Measurements from ENCODE around the gene ITGA4. TPM values are rescaled to one million over a fixed set of nuclear protein-coding genes. Genes with fewer than 3 reads are reported as not detected.

Gene ITGA4
- polyA plus RNA-seq, 1 experiment = 16.7 TPM

GRCh38 chr2:181558371-181558770 is 101.2 kb downstream of the ITGA4 start:
- Histone ChIP-seq H3K27ac (ENCODE audit: low read depth, low read length) (no peak overlapping the region), H3K9me3 (ENCODE audit: control insufficient read depth, insufficient read depth, low read length) (no peaks in the 10 kb centered on the region), H3K4me3 (ENCODE audit: low read depth, low read length) (no peak overlapping the region), H3K27me3 (ENCODE audit: control insufficient read depth, insufficient read depth, low read length) (no peaks in the 10 kb centered on the region)
- TF ChIP-seq CTCF (IDR thresholded peaks at IDR 0.05; ENCODE audit: low read depth, low read length) = no peak
- CTCF ChIA-PET = no interaction called here
- POLR2A ChIA-PET = no interaction called here
- no peak for DNase-seq (ENCODE audit: low read depth, low spot score)

GRCh38 chr2:181563101-181563692 is 106.0 kb downstream of the ITGA4 start:
- ChIA-PET CTCF (interaction anchor here (0.9 to 1.6 kb wide), 2 partner anchors 10 to 97 kb away, joined by 4 to 8 read pairs; no protein-coding TSS in a partner anchor), POLR2A (no interaction called here)
- Histone ChIP-seq H3K27me3 (ENCODE audit: control insufficient read depth, insufficient read depth, low read length) (no peaks in the 10 kb centered on the region), H3K4me3 (ENCODE audit: low read depth, low read length) (no peak overlapping the region), H3K9me3 (ENCODE audit: control insufficient read depth, insufficient read depth, low read length) (no peaks in the 10 kb centered on the region), H3K27ac (ENCODE audit: low read depth, low read length) (no peak overlapping the region)
- no peak for DNase-seq (ENCODE audit: low read depth, low spot score)
- no peak for TF ChIP-seq CTCF (IDR thresholded peaks at IDR 0.05; ENCODE audit: low read depth, low read length)

GRCh38 chr2:181566334-181567032 is 109.3 kb downstream of the ITGA4 start:
- Histone ChIP-seq H3K9me3 (ENCODE audit: control insufficient read depth, insufficient read depth, low read length) (no peaks in the 10 kb centered on the region), H3K27me3 (ENCODE audit: control insufficient read depth, insufficient read depth, low read length) (no peaks in the 10 kb centered on the region), H3K4me3 (ENCODE audit: low read depth, low read length) (no peak overlapping the region), H3K27ac (ENCODE audit: low read depth, low read length) (no peak overlapping the region)
- ChIA-PET POLR2A (no interaction called here), CTCF (interaction anchor here (0.6 to 2.2 kb wide), 4 partner anchors 148 to 566 kb away, joined by 3 to 10 read pairs (median 4); no protein-coding TSS in a partner anchor)
- no peak for DNase-seq (ENCODE audit: low read depth, low spot score)
- no peak for TF ChIP-seq CTCF (IDR thresholded peaks at IDR 0.05; ENCODE audit: low read depth, low read length)

GRCh38 chr2:181570059-181570458 is 112.9 kb downstream of the ITGA4 start:
- DNase-seq (ENCODE audit: low read depth, low spot score) = no peak

More at GRCh38 chr2:181570059-181570458, 112.9 kb downstream of the ITGA4 start:
- H3K27me3 ChIP-seq (ENCODE audit: control insufficient read depth, insufficient read depth, low read length) = no peaks in the 10 kb centered on the region
- CTCF ChIA-PET = interaction anchor here (5.8 kb wide), 1 partner anchor 146 kb away, joined by 96 read pairs; no protein-coding TSS in a partner anchor
- H3K4me3 ChIP-seq (ENCODE audit: low read depth, low read length) = no peak overlapping the region
- TF ChIP-seq CTCF (IDR thresholded peaks at IDR 0.05; ENCODE audit: low read depth, low read length) = no peak
- H3K9me3 ChIP-seq (ENCODE audit: control insufficient read depth, insufficient read depth, low read length) = no peaks in the 10 kb centered on the region
- POLR2A ChIA-PET = no interaction called here
- H3K27ac ChIP-seq (ENCODE audit: low read depth, low read length) = no peak overlapping the region

Measured in AG04450 (cell line).